Bone marrow (tissue), 2 donors: Measurements from ENCODE around the gene AJAP1.

ENCODE experiments used
- DNase-seq, 2 donors: peaks; one replicate each; lab custom pipeline; 2025; lab: John Stamatoyannopoulos, UW

AJAP1 gene

GRCh38 chr1:4682607-4683220 lies 28.3 kb downstream of the AJAP1 start:
- DNase-seq = no peak

- DNase-seq = no peak
Measured at GRCh38 chr1:4684136-4684535, 29.7 kb downstream of the AJAP1 start.

- no peak for DNase-seq
Measured at GRCh38 chr1:4684864-4685522, 30.6 kb downstream of the AJAP1 start.

GRCh38 chr1:4685523-4685865 lies 31.1 kb downstream of the AJAP1 start:
- DNase-seq = no peak

DNA sequence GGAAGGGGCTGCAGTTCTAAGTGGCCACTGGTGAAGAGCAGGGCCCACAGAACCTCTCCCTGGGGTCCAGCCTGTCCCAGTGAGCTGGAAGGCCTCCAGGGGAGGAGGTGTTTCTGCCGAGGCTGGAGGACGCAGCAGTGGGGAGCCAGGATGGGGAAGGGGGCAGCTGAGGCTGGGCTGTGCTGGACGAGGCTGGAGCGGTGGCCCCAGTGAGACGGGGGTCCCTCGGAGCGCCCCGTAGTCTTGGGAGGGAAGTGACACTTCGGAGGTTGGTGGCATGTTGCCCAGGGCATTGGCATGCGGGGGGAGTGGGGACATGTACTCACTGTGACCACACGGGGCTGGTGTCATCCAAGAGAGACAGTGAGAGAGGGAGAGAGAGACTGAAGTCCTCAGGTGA lies 33.5 kb downstream of the AJAP1 start:
- DNase-seq = no peak

GRCh38 chr1:4689271-4689935 lies 35.0 kb downstream of the AJAP1 start:
- DNase-seq = no peak

DNA sequence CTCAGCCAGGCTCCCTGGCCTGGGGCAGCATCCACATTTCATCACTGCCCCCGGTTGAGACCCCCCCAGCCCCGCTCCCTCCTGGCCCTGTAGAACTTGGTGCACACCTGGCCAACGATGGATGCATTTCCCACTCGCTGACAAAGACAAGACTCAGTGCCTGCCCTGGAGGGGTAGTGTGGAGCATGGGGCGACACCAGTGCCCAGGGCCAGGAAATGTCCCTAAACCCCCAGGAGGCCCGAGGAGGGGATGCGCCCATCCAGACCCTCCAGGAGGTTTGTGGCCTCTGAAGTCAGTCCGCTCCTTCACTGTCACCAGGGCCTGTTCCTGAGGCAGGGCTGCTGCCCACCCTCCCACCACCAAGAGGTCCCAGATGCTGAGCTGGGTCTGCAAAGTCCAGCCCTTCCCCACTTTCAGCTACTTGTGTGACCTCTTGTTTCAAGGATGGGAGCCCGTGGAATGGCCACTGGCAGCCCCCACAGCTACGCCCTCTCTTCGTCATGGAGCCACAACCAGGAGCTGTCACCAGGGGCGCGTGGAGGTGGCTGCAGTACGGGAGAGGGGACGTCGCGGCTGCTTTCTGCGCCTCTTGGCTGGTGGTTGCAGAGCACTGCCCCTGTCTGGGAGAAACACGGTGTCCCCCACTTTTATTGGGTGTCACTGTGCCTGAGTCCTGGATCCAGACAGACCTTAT lies 35.7 kb downstream of the AJAP1 start:
- no peak for DNase-seq

DNA sequence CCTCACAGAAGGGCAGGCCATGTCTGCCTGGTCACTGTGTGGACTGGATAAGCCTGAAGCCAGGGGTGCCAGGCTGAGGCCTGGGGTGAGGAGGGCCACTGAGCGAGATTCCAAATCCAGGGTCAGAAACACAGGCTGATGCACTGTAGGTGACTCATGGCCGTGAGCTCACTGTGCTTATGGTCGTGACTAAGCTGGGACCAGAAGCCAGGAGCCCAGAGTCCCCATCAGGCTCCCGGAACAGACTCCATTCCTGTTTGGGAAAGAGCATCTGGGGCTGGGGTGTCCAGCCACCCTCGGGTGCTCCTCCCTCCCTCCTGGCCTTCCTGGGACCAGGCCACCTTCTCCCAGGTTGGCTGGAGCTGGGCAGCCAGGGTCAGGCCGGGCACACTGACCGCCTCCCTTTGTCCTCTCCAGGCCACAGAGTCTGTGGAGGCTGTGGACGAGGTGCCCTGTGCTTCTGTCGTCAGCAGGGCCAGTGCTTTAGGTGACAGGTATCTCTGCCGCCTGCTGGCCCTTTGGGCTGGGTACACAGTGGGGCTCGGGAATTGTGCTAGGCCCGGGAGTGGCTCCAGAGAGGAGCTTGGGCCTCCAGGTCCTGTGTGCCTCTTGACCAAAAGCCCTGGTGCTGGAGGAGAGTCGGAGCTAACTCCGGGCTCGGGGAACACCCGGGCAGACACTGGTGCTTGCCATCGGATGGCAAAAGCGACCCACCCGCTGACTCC lies 36.7 kb downstream of the AJAP1 start:
- no peak for DNase-seq

GRCh38 chr1:4691766-4692405 lies 37.5 kb downstream of the AJAP1 start:
- no peak for DNase-seq

GRCh38 chr1:4692437-4692836 lies 38.0 kb downstream of the AJAP1 start:
- no peak for DNase-seq

- no peak for DNase-seq
Measured at GRCh38 chr1:4693331-4693730, 38.9 kb downstream of the AJAP1 start.

DNA sequence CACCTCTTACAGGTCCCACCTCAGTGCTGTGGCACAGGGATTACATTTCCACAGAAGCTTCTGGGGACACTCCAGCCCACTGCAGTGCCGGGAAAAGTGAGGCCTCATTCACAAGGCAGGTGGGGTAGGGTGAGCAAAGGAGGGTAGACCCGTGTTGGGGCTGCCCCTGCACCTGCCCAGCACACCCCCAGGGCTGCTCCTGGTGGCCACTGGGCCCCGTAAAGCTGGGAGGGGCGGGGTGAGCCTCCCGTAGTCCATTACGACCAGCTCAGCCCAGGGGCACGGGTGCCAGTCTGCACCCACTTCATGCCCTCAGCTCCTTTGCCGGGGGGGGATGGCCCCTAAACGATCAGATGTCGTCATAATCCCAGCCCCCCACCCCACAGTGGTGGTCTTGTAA lies 39.5 kb downstream of the AJAP1 start:
- no peak for DNase-seq

DNA sequence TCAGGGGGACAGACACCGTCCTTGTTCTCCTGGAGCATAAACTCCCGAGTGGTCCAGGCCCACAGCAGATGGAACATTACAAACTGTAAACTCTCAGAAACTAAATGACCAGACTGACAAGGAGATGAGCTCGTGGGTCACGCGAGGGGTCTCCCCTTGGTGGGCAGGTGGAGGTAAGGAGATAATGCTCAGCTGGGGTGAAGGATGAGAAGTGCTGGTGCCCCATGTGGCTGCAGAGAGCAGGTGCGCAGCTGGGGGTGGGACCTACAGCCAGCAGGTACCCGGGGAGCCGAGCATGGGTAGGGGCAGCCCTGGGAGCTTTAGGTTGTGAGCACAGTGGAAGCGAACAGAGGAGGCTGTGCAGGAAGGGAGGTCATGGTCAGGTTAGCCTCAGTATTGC lies 40.1 kb downstream of the AJAP1 start:
- DNase-seq = no peak

DNA sequence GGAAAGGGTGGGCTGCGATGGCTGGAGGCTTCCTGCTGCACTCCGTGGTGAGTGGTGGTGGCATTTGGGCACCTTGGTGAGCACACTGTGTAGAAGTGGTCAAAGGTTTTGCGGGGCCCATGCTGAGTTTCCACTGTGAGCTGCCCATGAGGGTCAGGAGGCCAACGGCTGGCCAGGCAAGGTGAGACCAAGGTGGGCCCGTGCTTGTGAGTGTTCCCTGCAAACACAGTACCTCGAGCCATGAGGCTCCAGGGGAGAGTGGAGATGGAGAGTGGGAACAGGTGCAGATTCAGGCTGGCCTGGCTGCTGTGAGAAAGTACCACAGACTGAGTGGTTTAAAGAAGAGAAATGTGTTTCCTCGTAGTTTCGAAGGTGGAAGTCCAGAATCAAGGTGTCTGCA lies 40.8 kb downstream of the AJAP1 start:
- no peak for DNase-seq

DNA sequence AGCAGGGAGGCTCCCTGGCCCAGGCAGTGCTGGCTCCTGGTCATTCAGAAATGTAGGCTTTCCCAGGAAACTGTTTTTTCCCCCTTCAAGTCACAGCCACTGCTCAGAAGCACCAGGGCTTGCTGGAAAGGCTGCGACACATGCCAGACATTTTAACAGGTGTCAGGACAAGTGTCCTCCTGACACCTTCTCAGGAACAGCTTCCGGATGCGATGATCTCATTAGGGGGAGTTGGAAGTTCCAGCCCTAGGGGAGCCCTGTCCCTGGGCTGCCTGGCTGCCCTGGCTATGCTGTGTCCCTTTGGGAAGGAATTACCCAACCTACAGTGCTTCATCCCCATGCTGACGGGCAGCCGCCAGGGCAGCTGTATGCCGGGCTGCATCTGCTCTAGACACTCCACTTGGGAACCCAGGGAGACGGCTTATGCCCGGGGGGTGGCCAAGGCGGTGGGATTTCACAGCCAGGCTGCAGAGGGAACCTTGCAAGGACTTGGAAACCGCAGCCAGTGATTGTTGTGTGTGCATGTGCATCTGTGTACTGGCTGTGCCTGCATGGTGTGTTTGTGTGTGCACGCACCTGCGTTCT lies 41.8 kb downstream of the AJAP1 start:
- DNase-seq = no peak

DNA sequence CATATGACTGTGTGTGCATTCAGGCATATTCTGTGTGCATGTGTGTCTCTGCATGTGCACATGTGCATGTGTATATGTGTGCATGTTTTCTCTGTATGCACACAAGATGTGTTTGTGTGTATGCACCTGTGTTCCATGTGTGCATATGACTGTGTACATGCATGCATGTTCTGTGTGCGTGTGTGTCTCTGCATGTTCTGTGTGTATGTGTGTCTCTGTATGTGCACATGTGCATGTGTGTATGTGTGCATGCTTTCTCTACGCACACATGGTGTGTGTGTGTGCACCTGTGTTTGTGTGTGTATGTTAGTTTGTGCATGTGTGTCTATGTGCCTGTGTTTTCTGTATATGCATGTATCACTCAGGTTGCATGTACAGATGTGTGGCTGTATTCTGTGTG lies 42.3 kb downstream of the AJAP1 start:
- DNase-seq = no peak

DNA sequence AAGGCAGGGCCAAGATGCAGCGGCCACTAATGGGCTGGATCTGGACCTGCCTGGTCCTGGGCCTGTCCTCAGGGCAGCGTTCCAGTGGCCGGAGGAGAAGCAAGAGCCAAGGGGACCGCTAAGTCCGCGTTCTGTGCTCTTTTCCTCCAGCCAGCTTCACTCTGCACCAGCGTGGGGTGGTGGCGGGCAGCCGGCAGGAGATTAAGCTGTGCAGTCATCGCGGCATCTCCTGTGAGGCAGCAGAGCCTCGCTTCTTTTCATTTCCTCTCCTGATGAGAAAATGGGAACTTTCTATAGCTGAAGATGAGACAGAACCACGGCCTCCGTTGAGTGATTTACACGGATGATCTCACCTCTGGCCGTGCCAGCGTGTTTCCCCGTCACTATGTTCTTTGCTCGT lies 43.4 kb downstream of the AJAP1 start:
- DNase-seq = no peak

DNA sequence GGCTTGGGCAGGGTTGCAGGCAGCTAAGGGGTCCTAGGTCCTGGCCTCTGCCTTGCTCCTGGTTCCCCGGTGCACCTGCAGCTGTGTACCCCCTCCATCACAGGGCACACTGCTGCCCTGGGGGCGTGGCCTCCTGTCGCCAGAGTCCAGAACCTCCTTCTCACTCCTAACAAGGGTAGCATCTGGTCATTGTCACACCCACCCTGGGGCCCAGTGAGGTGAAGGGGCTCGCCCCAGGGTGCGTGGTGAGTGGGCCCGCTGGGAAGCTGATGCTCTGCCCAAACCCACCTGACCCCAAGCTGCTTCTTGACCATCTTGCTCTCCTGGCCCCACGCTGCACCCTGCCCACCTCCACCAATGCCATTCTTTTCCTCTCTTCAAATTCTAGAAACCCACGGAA lies 44.5 kb downstream of the AJAP1 start:
- DNase-seq = no peak

- DNase-seq = no peak
Measured at GRCh38 chr1:4699376-4700301, 45.2 kb downstream of the AJAP1 start.

DNA sequence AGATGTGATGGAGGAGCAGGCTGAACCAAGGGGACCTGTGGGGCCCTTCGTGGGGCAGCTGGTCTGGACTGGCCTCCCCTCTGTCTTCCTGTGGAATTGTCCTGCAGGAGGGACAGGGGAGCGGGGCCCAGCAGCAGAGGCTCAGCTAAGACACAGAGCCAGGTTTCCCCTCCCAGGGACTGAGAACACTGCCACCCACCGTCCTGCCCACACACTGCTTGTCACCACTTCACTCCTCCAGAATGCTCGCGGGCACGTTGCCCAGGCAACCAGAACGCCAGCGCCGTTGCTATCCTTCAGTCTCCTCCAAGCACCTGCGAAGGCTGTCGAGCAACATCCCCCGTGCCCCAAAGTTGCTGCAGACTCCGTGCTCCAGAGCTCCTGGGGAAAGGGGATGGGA lies 46.4 kb downstream of the AJAP1 start:
- DNase-seq = no peak
